Activated CD4-positive, alpha-beta memory T cell treated with anti-CD3 and anti-CD28 coated beads for 36 hours (primary cell): ENCODE results near the gene NEGR1. TPM values are rescaled to one million over a fixed set of nuclear protein-coding genes. Genes with fewer than 3 reads are reported as not detected.

ENCODE experiments used
- CTCF ChIA-PET: fragments of 350-600 bp; sonication (Branson Sonifier 250); formaldehyde crosslinking; loops from one replicate; lab custom pipeline; 2021; ENCODE audit warnings: antibody characterized with exemption, inconsistent platforms; lab: Charles Lee
- POLR2A ChIA-PET: fragments of 350-600 bp; sonication (Branson Sonifier 250); formaldehyde crosslinking; loops from one replicate; lab custom pipeline; 2021; ENCODE audit warnings: antibody characterized with exemption; lab: Charles Lee
- DNase-seq: peaks from one replicate; pipeline ENCODE4 v3.0.0-alpha.2; 2020
- H3K27ac Mint-ChIP-seq: one replicate; pipeline ENCODE4 v1.8.0; 2021; ENCODE audit warnings: mixed read lengths
- H3K27me3 Mint-ChIP-seq: one replicate; pipeline ENCODE4 v1.8.0; 2021; ENCODE audit warnings: mixed read lengths
- H3K36me3 Mint-ChIP-seq: one replicate; pipeline ENCODE4 v1.8.0; 2021; ENCODE audit warnings: mixed read lengths
- H3K4me1 Mint-ChIP-seq: one replicate; pipeline ENCODE4 v1.8.0; 2021; ENCODE audit warnings: low read depth, mixed read lengths
- H3K4me3 Mint-ChIP-seq: one replicate; pipeline ENCODE4 v1.8.0; 2021; ENCODE audit warnings: mild to moderate bottlenecking, mixed read lengths
- H3K9me3 Mint-ChIP-seq: one replicate; pipeline ENCODE4 v1.8.0; 2021; ENCODE audit warnings: mixed read lengths
- intact Hi-C: fragments of 100-400 bp; cut with micrococcal nuclease; formaldehyde crosslinking; loops from one replicate; pipeline ENCODE4 v1.15.1; 2023
- total RNA-seq, 2 experiments: library from RNA; stranded (reverse); gene quantifications; one replicate each; pipeline ENCODE4 v1.2.3, GENCODE V29; 2021

Gene NEGR1
- total RNA-seq, 2 experiments from 2014 or later = not detected

DNA sequence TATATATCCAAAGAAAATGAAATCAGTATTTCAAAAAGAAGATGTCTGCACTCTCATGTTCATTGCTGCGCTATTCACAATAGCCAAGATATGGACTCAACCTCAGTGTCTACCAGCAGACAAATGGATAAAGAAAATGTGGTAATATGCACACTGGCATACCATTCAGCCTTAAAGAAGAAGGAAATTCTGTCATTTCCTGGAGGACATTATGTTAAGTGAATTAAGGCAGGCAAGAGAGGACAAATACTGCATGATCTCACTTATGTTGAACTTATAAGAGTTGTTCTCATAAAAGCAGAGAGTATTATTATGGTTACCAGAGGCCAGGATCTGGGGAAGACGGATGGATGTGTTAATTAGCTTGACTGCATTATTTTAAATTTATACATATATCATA lies 115.9 kb downstream of the NEGR1 start:
- intact Hi-C loops = no loop called here
- H3K4me3 Mint-ChIP-seq = no peak overlapping the region
- no peaks in the 10 kb centered on the region for H3K27me3 Mint-ChIP-seq
- POLR2A ChIA-PET = no interaction called here
- H3K36me3 Mint-ChIP-seq = no peaks in the 10 kb centered on the region
- CTCF ChIA-PET = no interaction called here
- no peak for DNase-seq
- H3K27ac Mint-ChIP-seq = no peak overlapping the region
- peaks cover 2% of the 10 kb centered on the region for H3K9me3 Mint-ChIP-seq
- H3K4me1 Mint-ChIP-seq = no peaks in the 10 kb centered on the region

DNA sequence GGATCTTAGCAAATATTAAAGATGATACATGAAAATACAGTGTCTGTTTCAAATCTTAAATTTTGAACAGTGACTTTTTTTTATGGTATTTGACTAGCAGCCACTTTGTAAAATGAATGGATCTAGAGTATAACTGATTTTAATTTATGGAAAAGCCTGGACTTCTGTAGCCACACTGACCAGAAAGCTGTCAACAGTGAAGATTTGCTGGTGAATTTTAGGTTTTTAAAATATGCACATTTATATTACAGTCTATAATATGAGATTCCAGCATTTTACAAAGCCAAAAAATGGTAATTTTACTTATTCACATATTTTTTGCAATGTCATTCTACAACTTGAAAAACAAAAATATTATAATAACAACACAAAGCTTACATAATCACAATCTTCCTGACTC lies 131.8 kb downstream of the NEGR1 start:
- intact Hi-C loops = no loop called here
- ChIA-PET CTCF (no interaction called here), POLR2A (no interaction called here)
- no peak overlapping the region for H3K4me3 Mint-ChIP-seq
- H3K36me3 Mint-ChIP-seq = no peaks in the 10 kb centered on the region
- no peaks in the 10 kb centered on the region for H3K4me1 Mint-ChIP-seq
- no peak for DNase-seq
- H3K27me3 Mint-ChIP-seq = no peaks in the 10 kb centered on the region
- no peak overlapping the region for H3K27ac Mint-ChIP-seq
- peaks cover 5% of the 10 kb centered on the region for H3K9me3 Mint-ChIP-seq

DNA sequence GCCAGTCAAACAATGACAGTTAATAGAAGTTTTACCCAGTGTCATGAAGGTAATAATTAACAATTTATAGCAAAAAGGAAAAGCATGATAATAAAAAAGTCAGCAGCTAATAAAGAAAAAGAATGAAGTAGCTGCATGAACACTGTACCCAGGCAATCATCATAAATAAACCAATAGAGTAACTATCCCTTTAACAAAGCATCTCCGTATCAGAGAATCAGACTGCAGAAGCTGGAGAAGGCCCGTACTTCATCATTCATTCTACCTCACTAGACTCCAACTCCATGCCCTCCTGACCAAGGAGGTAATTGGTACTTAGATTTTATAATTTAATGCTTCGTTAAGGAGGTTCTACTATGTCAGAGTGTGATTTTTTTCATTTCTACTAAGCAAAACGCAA lies 140.5 kb downstream of the NEGR1 start:
- intact Hi-C loops = no loop called here
- H3K4me3 Mint-ChIP-seq = no peak overlapping the region

DNA sequence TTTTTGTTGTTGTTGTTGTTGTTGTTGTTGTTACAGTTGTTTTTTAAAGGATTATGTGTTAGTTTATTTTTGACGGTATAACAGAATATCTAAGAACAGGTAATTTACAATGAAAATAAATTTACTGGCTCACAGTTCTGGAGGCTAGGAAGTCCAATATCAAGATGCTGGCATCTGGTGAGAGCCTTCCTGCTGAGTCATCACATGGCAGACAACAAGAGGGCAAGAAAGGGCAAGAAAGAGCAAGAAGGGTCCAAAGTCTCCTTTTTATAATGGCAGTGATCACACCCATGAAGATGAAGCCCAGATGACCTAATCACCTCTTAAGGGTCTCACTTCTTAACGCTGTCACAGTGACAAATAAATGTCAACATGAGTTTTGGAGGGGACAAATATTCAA lies 142.1 kb downstream of the NEGR1 start:
- Mint-ChIP-seq H3K27me3 (no peaks in the 10 kb centered on the region), H3K27ac (no peak overlapping the region), H3K4me1 (no peaks in the 10 kb centered on the region), H3K36me3 (no peaks in the 10 kb centered on the region), H3K4me3 (no peak overlapping the region), H3K9me3 (peaks cover 12% of the 10 kb centered on the region)
- POLR2A ChIA-PET = no interaction called here
- CTCF ChIA-PET = no interaction called here
- DNase-seq = no peak
- intact Hi-C loops = no loop called here

More for the DNA sequence above, 140.5 kb downstream of the NEGR1 start:
- H3K36me3 Mint-ChIP-seq = no peaks in the 10 kb centered on the region
- no peak for DNase-seq
- CTCF ChIA-PET = no interaction called here
- no peak overlapping the region for H3K27ac Mint-ChIP-seq
- H3K27me3 Mint-ChIP-seq = no peaks in the 10 kb centered on the region
- peaks cover 6% of the 10 kb centered on the region for H3K9me3 Mint-ChIP-seq
- POLR2A ChIA-PET = no interaction called here
- no peaks in the 10 kb centered on the region for H3K4me1 Mint-ChIP-seq

DNA sequence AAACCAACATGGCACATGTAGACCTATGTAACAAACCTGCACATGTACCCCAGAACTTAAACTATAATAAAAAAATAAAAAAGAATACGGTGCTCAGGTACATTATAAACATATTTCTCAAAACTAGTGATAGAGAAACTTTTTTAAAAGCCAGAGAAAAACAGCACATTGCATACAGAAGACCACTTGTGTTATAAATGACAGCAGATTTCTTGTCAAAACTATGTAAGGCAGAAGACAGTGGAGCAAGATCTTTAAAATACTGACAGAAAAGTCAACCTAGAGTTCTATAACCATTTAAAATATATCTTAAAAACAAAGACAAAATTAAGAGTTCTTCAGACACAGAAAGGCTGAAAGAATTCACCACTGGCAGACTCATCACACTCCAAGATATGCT lies 144.7 kb downstream of the NEGR1 start:
- Mint-ChIP-seq H3K36me3 (no peaks in the 10 kb centered on the region), H3K27ac (no peak overlapping the region), H3K4me1 (no peaks in the 10 kb centered on the region), H3K9me3 (peaks cover 10% of the 10 kb centered on the region), H3K4me3 (no peak overlapping the region), H3K27me3 (no peaks in the 10 kb centered on the region)
- POLR2A ChIA-PET = no interaction called here
- no peak for DNase-seq
- CTCF ChIA-PET = no interaction called here
- intact Hi-C loops = no loop called here

DNA sequence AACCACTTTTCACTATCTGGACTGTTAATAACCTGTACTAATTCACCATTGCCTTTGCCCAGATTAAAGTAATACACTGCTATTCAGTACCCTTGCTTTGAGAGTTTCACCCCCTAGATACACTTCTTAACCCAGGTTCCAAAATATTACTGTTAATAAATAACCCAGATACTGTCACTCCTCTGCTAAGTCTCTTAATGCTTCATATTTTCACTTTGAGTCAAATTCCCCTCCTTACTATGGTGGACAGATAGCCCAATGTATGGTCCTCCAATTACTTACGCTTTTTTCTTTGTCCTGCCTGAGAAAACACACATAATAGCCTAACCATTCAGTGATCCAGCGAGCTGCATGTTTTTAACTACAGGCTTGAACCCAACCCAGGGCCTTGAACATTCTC lies 152.5 kb downstream of the NEGR1 start:
- Mint-ChIP-seq H3K27me3 (no peaks in the 10 kb centered on the region), H3K36me3 (no peaks in the 10 kb centered on the region), H3K27ac (no peak overlapping the region), H3K4me1 (no peaks in the 10 kb centered on the region), H3K9me3 (peaks cover 2% of the 10 kb centered on the region), H3K4me3 (no peak overlapping the region)
- intact Hi-C loops = no loop called here
- POLR2A ChIA-PET = no interaction called here
- CTCF ChIA-PET = no interaction called here
- DNase-seq = no peak

DNA sequence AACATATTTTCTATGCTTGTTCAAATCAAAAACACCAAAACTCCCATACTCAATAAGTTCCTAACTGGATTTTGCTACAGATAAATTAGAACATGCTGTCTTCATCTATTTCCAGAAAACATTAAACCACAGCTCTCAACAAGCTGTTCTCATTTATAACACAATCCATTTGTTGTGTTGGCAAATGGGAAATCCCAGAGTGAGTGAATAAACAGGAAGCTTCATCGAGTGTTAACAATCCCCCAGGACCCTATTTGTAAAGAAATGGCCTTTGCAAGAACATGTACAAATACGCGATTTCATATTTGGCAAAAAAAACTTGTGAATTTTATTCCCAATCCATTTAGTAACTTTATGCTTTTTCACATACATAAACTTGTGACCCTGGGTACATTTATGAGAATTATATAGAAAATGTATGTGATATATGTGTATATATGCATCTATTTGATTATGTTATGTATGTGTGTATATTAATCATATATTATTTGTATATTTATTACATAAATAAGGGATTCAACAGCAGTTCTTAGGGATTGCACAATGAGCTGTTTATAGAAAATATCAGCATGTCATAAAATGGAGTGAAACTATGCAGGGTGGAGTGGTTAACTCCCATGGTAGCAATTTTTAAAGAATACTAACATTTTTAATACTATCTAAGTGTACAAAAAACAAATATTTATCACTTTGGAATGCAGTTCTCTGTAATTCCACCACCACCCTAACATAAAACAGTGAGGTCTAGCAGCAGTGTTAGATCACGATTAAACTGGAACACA lies 160.0 kb downstream of the NEGR1 start:
- Mint-ChIP-seq H3K4me3 (no peak overlapping the region), H3K4me1 (no peaks in the 10 kb centered on the region), H3K27ac (no peak overlapping the region), H3K36me3 (no peaks in the 10 kb centered on the region), H3K9me3 (peaks cover 3% of the 10 kb centered on the region), H3K27me3 (no peaks in the 10 kb centered on the region)
- CTCF ChIA-PET = no interaction called here
- POLR2A ChIA-PET = no interaction called here
- no peak for DNase-seq
- intact Hi-C loops = no loop called here

DNA sequence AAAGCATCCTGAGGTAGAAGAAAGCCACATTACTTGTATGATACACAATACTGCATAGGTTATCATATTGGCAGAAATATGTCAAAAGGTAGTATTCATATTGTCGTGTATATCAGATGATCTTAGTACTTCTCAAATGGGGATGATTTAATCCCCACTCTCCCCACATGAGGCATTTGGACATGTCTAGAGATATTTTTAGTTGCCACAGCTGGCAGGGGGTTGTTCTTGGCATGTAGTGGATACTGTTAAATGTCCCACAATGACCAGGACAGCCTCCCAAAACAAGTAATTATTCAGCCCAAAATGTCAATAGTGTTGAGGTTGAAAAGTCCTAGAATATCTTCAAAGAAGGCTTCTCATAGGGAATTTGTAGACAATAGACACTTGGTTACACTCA lies 162.8 kb downstream of the NEGR1 start:
- Mint-ChIP-seq H3K9me3 (peaks cover 3% of the 10 kb centered on the region), H3K4me3 (no peak overlapping the region), H3K36me3 (no peaks in the 10 kb centered on the region), H3K4me1 (no peaks in the 10 kb centered on the region), H3K27ac (no peak overlapping the region), H3K27me3 (no peaks in the 10 kb centered on the region)
- no peak for DNase-seq
- CTCF ChIA-PET = no interaction called here
- intact Hi-C loops = no loop called here
- POLR2A ChIA-PET = no interaction called here

DNA sequence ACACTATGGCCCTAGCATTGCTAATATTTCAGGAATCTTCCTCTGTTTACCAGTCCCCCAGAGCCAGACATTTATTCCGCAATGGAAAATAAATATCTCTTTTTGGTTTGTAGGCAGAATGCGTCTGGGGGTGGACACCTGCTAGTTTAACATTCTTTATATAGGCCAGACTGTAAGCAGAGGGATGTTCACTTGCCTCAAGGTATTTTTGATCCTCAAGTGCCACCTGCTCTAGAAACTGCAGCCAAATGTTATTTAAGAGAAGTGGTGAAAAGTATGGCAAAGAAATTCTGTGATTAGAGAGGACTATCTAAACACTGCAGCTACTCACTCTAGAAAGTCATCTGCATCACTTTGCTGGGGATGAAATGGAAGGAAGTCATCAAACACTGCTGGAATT lies 164.7 kb downstream of the NEGR1 start:
- Mint-ChIP-seq H3K9me3 (peaks cover 3% of the 10 kb centered on the region), H3K27ac (no peak overlapping the region), H3K4me3 (no peak overlapping the region), H3K27me3 (no peaks in the 10 kb centered on the region), H3K4me1 (no peaks in the 10 kb centered on the region), H3K36me3 (no peaks in the 10 kb centered on the region)
- POLR2A ChIA-PET = no interaction called here
- CTCF ChIA-PET = no interaction called here
- DNase-seq = no peak
- intact Hi-C loops = no loop called here

DNA sequence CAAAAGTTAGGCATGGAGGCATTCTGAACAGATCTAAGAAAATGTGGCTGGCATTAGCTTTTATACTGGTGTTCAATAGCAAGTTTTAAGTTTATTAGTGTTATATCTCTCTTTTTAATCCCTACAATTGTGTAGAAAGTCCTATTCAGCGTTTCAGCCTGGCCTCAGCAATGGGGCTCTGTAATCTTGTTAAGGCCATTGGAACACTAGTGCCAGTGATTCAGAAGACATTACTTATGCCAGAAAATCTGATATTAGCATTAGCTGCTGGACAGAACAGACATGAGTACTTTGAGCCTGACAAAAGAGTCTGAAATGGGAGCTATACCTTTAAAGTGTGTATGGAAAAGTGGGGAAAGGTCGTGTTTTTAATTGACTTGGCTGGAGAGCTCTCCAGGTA lies 167.0 kb downstream of the NEGR1 start:
- Mint-ChIP-seq H3K27ac (no peak overlapping the region), H3K27me3 (no peaks in the 10 kb centered on the region), H3K36me3 (no peaks in the 10 kb centered on the region), H3K4me3 (no peak overlapping the region), H3K9me3 (peaks cover 6% of the 10 kb centered on the region), H3K4me1 (no peaks in the 10 kb centered on the region)
- POLR2A ChIA-PET = no interaction called here
- intact Hi-C loops = no loop called here
- CTCF ChIA-PET = no interaction called here
- no peak for DNase-seq

DNA sequence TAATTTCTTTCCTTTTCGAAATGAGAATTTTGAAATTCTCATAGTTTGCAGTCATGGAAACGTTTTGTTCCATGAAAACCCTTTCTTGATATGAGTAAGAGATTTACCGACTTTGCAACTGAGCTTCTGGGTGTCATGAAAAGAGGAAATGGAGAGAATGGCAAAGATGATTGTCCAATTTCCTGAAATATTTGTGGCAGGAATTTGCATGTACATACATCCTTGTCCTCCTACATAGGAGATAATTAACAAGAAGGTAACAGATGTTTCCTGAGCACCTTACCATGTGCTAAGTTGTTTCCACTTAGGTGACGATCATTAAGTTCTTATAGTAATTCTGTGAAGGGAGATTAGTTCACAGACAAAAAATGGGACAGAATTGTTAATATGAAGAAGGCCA lies 170.7 kb downstream of the NEGR1 start:
- no peak overlapping the region for H3K4me3 Mint-ChIP-seq
- ChIA-PET CTCF (no interaction called here), POLR2A (no interaction called here)
- no peak for DNase-seq
- intact Hi-C loops = no loop called here
- no peaks in the 10 kb centered on the region for H3K27me3 Mint-ChIP-seq
- H3K9me3 Mint-ChIP-seq = peaks cover 4% of the 10 kb centered on the region
- no peaks in the 10 kb centered on the region for H3K4me1 Mint-ChIP-seq
- H3K36me3 Mint-ChIP-seq = no peaks in the 10 kb centered on the region
- H3K27ac Mint-ChIP-seq = no peak overlapping the region

DNA sequence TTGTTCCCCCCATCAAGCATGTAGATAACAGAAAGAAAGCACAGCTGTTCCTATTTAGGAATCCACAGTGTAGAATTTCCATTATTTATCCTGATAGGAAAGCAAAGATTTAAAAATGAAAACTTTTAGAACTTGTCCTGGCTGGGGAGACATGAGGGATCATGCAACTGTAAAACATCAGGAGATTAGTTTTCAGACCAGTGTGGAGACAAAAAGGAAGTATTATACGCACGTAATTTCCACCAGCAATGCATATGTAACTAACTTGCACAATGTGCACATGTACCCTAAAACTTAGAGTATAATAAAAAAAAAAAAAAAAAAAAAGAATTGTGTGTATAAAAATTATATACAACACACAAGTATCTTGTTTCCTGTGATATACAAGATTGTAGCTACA lies 172.4 kb downstream of the NEGR1 start:
- no peak overlapping the region for H3K27ac Mint-ChIP-seq
- H3K4me1 Mint-ChIP-seq = no peaks in the 10 kb centered on the region
- H3K36me3 Mint-ChIP-seq = no peaks in the 10 kb centered on the region
- no peaks in the 10 kb centered on the region for H3K27me3 Mint-ChIP-seq
- no peak overlapping the region for H3K4me3 Mint-ChIP-seq
- no peak for DNase-seq
- peaks cover 4% of the 10 kb centered on the region for H3K9me3 Mint-ChIP-seq
- intact Hi-C loops = no loop called here
- CTCF ChIA-PET = no interaction called here
- POLR2A ChIA-PET = no interaction called here

DNA sequence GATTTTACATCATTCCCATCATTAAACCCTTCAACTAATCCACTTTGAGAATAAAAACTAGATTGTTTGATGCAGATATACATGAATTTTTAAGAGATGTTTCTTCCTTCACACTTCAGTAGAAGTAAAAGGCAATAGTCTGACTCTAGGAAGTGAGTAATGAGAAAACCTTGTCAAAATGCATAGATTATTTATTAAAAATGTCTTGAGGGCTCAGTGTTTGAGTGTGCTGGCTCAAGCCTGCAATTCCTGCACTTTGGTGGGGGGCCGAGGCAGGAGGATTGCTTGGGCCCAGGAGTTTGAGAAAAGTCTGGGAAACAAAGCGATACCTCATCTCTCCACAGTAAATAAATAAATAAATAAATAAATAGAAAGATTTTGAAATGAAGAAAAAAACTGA lies 177.1 kb downstream of the NEGR1 start:
- Mint-ChIP-seq H3K27ac (no peak overlapping the region), H3K27me3 (no peaks in the 10 kb centered on the region), H3K36me3 (no peaks in the 10 kb centered on the region), H3K4me1 (no peaks in the 10 kb centered on the region), H3K9me3 (no peaks in the 10 kb centered on the region), H3K4me3 (no peak overlapping the region)
- intact Hi-C loops = no loop called here
- no peak for DNase-seq
- ChIA-PET POLR2A (no interaction called here), CTCF (no interaction called here)
